IMR-90 (cell line): ENCODE results near the gene PTX4. TPM values are rescaled to one million over a fixed set of nuclear protein-coding genes. Genes with fewer than 3 reads are reported as not detected.
A peak's percentile ranks its signal among the peaks of the same experiment; 100 is the strongest.

ENCODE experiments used
- ATAC-seq: fragments of 200-7000 bp; cut with Tn5 transposase; 2 replicates; pipeline ENCODE4 v1.9.1; 2020; ENCODE audit warnings: low read depth, mild to moderate bottlenecking, moderate library complexity
- BruUV-seq: library from RNA; stranded (reverse); fragments of 400-500 nt; replicated peaks from 2 replicates; lab custom pipeline; 2021; lab: Mats Ljungman, UMichigan
- CTCF ChIA-PET: fragments of 300-600 bp; formaldehyde crosslinking; extraction: SDS; loops from one replicate; lab custom pipeline; 2021; ENCODE audit warnings: antibody characterized with exemption; lab: Yijun Ruan, JAX
- POLR2A ChIA-PET: fragments of 300-600 bp; sonication (Branson Sonifier 250); formaldehyde crosslinking; loops from one replicate; lab custom pipeline; 2022; ENCODE audit warnings: antibody characterized with exemption; ENCODE audit not compliant: unreplicated experiment; lab: Charles Lee
- DNase-seq: peaks from one replicate; pipeline ENCODE4 v3.0.0; 2013
- H2AFZ ChIP-seq: replicated peaks from 2 replicates; pipeline ENCODE3; 2013; ENCODE audit warnings: low read length, mild to moderate bottlenecking; ENCODE audit not compliant: poor library complexity
- H2AK5ac ChIP-seq: 2 replicates; pipeline ENCODE4 v1.6.1; 2013; ENCODE audit warnings: low read depth, low read length, inconsistent platforms
- H2AK9ac ChIP-seq: replicated peaks from 2 replicates; pipeline ENCODE3; 2013; ENCODE audit warnings: mild to moderate bottlenecking, low read depth, low read length, moderate library complexity; ENCODE audit not compliant: poor library complexity
- H2BK120ac ChIP-seq: 2 replicates; pipeline ENCODE4 v1.6.1; 2013; ENCODE audit warnings: low read depth, low read length, inconsistent platforms
- H2BK15ac ChIP-seq: 3 replicates; pipeline ENCODE4 v1.6.1; 2013; ENCODE audit warnings: low read depth, low read length, inconsistent platforms
- H2BK20ac ChIP-seq: 2 replicates; pipeline ENCODE4 v1.6.1; 2013; ENCODE audit warnings: low read depth, mild to moderate bottlenecking, inconsistent platforms, low read length, moderate library complexity
- H2BK5ac ChIP-seq: 2 replicates; pipeline ENCODE4 v1.6.1; 2013; ENCODE audit warnings: mild to moderate bottlenecking, low read depth, low read length, inconsistent platforms; ENCODE audit not compliant: poor library complexity, severe bottlenecking
- H3K14ac ChIP-seq: replicated peaks from 2 replicates; pipeline ENCODE4 v1.6.1; 2013; ENCODE audit warnings: low read depth, low read length, inconsistent platforms
- H3K18ac ChIP-seq: 2 replicates; pipeline ENCODE4 v1.6.1; 2013; ENCODE audit warnings: low read depth, low read length, control low read depth
- H3K23ac ChIP-seq: 2 replicates; pipeline ENCODE4 v1.6.1; 2013; ENCODE audit warnings: low read depth, low read length, inconsistent platforms
- H3K27ac ChIP-seq: 2 replicates; pipeline ENCODE4 v1.5.1; 2013; ENCODE audit warnings: mild to moderate bottlenecking, control low read depth, low read length; ENCODE audit not compliant: insufficient read depth
- H3K27me3 ChIP-seq: 2 replicates; pipeline ENCODE4 v1.6.1; 2013; ENCODE audit warnings: low read length; ENCODE audit not compliant: control insufficient read depth, insufficient read depth
- H3K36me3 ChIP-seq: 2 replicates; pipeline ENCODE4 v1.6.1; 2013; ENCODE audit warnings: low read length, mixed read lengths; ENCODE audit not compliant: control insufficient read depth, insufficient read depth
- H3K4ac ChIP-seq: 2 replicates; pipeline ENCODE4 v1.6.1; 2013; ENCODE audit warnings: low read depth, low read length, inconsistent platforms
- H3K4me1 ChIP-seq: 2 replicates; pipeline ENCODE4 v1.6.1; 2013; ENCODE audit warnings: low read length, mixed read lengths; ENCODE audit not compliant: control insufficient read depth, insufficient read depth
- H3K4me2 ChIP-seq: 2 replicates; pipeline ENCODE4 v1.6.1; 2013; ENCODE audit warnings: low read depth, mild to moderate bottlenecking, control low read depth, low read length, moderate library complexity
- H3K4me3 ChIP-seq: 2 replicates; pipeline ENCODE4 v1.5.1; 2013; ENCODE audit warnings: low read depth, mild to moderate bottlenecking, control low read depth, low read length, moderate library complexity; ENCODE audit not compliant: insufficient read depth
- H3K56ac ChIP-seq: 2 replicates; pipeline ENCODE4 v1.6.1; 2013; ENCODE audit warnings: low read length, inconsistent platforms; ENCODE audit not compliant: insufficient read depth; ENCODE audit errors: extremely low read depth
- H3K79me1 ChIP-seq, 2 experiments: 2 replicates each; pipeline ENCODE4 v1.6.1; 2013; ENCODE audit warnings: low read length in 2 of 2, inconsistent platforms in 1 of 2, low read depth in 1 of 2
- H3K9ac ChIP-seq: 2 replicates; pipeline ENCODE4 v1.6.1; 2013; ENCODE audit warnings: low read depth, low read length, control low read depth
- H3K9me1 ChIP-seq: 2 replicates; pipeline ENCODE4 v1.6.1; 2013; ENCODE audit warnings: low read length, inconsistent platforms; ENCODE audit not compliant: insufficient read depth
- H3K9me3 ChIP-seq: 2 replicates; pipeline ENCODE4 v1.6.1; 2013; ENCODE audit warnings: low read length; ENCODE audit not compliant: control insufficient read depth, insufficient read depth
- H4K20me1 ChIP-seq: 2 replicates; pipeline ENCODE4 v1.6.1; 2013; ENCODE audit warnings: low read length, inconsistent platforms; ENCODE audit not compliant: insufficient read depth
- H4K5ac ChIP-seq: 2 replicates; pipeline ENCODE4 v1.6.1; 2013; ENCODE audit warnings: mild to moderate bottlenecking, low read depth, low read length, control low read depth
- H4K8ac ChIP-seq, 2 experiments: 2 replicates each; pipeline ENCODE4 v1.6.1; 2013; ENCODE audit warnings: low read depth in 2 of 2, low read length in 2 of 2, control low read depth in 1 of 2, inconsistent platforms in 1 of 2
- H4K91ac ChIP-seq: 2 replicates; pipeline ENCODE4 v1.6.1; 2013; ENCODE audit warnings: low read depth, low read length, inconsistent platforms; ENCODE audit not compliant: insufficient read depth
- BHLHE40 ChIP-seq: fragments of 150-350 bp; IDR thresholded peaks from 2 replicates; pipeline ENCODE4 v1.6.1; 2016; ENCODE audit warnings: mild to moderate bottlenecking, low read depth, low read length
- CEBPB ChIP-seq: IDR thresholded peaks from 2 replicates; pipeline ENCODE4 v1.6.1; 2012; ENCODE audit warnings: low read depth, low read length, improper control_type of control experiment
- CHD1 ChIP-seq: IDR thresholded peaks from 2 replicates; pipeline ENCODE4 v1.6.1; 2012; ENCODE audit warnings: low read depth, low read length, improper control_type of control experiment
- FOS ChIP-seq: fragments of 150-350 bp; IDR thresholded peaks from 2 replicates; pipeline ENCODE4 v1.6.1; 2016; ENCODE audit warnings: low read depth, low read length
- MAFK ChIP-seq: IDR thresholded peaks from 2 replicates; pipeline ENCODE4 v1.6.1; 2012; ENCODE audit warnings: low read depth, low read length, improper control_type of control experiment
- MAZ ChIP-seq: IDR thresholded peaks from 2 replicates; pipeline ENCODE4 v1.6.1; 2012; ENCODE audit warnings: low read depth, mild to moderate bottlenecking, low read length, improper control_type of control experiment, moderate library complexity, borderline replicate concordance
- MXI1 ChIP-seq: IDR thresholded peaks from 2 replicates; pipeline ENCODE4 v1.6.1; 2012; ENCODE audit warnings: low read depth, mild to moderate bottlenecking, low read length, moderate library complexity, borderline replicate concordance
- POLR2A ChIP-seq: IDR thresholded peaks from 2 replicates; pipeline ENCODE4 v1.6.1; 2012; ENCODE audit warnings: mild to moderate bottlenecking, low read depth, low read length
- RAD21 ChIP-seq: IDR thresholded peaks from 2 replicates; pipeline ENCODE4 v1.6.1; 2012; ENCODE audit warnings: low read length, improper control_type of control experiment
- WGBS, 2 experiments: methylation state at CpG; one replicate each; pipeline versions ENCODE4 v1.1.5 to v1.1.7; 2013; ENCODE audit warnings: missing lambda C conversion rate in 2 of 2; ENCODE audit not compliant: insufficient read length in 1 of 2; ENCODE audit errors: extremely low coverage in 2 of 2; 5-methylcytosine and 5-hydroxymethylcytosine counted together
- dilution Hi-C: fragments of 300-500 bp; cut with HindIII; formaldehyde crosslinking; loops from one replicate; pipeline ENCODE4 v1.14.3; 2018; ENCODE audit warnings: low sequenced_read_pairs; ENCODE audit not compliant: unreplicated experiment
- in situ Hi-C: fragments of 300-500 bp; cut with MboI; formaldehyde crosslinking; loops from 3 replicates; pipeline ENCODE4 v1.14.3; 2019; ENCODE audit warnings: low sequenced_read_pairs, inconsistent platforms, mixed read lengths
- intact Hi-C: fragments of 100-400 bp; cut with micrococcal nuclease; formaldehyde crosslinking; loops from 2 replicates; pipeline ENCODE4 v1.10.0; 2022
- polyA plus RNA-seq, 3 experiments: library from polyadenylated mRNA; depleted of rRNA; stranded (reverse); fragments of >200 nt; gene quantifications; 2 replicates each; pipeline ENCODE4 v1.2.3, GENCODE V29; 2012; ENCODE audit warnings: low replicate concordance in 1 of 3
- total RNA-seq: library from RNA; depleted of rRNA; stranded (reverse); fragments of >200 nt; gene quantifications from 2 replicates; pipeline ENCODE4 v1.2.3, GENCODE V29; 2012
- TF ChIP-seq, protein P1 (sequence below): fragments of 150-350 bp; IDR thresholded peaks from 2 replicates; pipeline ENCODE4 v1.6.1; 2016; ENCODE audit warnings: low read depth, mild to moderate bottlenecking, low read length, moderate library complexity, borderline replicate concordance
- TF ChIP-seq, protein P2 (sequence below): conservative IDR thresholded peaks from 2 replicates; pipeline ENCODE4 v1.5.1; 2012; ENCODE audit warnings: mild to moderate bottlenecking, low read depth, low read length, improper control_type of control experiment
- TF ChIP-seq, protein P3 (sequence below): fragments of 150-350 bp; IDR thresholded peaks from 2 replicates; pipeline ENCODE4 v1.6.1; 2017; ENCODE audit warnings: mild to moderate bottlenecking, antibody characterized with exemption, low read length, low read depth

The PTX4 gene
- total and polyA plus RNA-seq, 2 of the 4 experiments (the other 2 are of a cell fraction), result 0.07 TPM; not detected in 1

DNA sequence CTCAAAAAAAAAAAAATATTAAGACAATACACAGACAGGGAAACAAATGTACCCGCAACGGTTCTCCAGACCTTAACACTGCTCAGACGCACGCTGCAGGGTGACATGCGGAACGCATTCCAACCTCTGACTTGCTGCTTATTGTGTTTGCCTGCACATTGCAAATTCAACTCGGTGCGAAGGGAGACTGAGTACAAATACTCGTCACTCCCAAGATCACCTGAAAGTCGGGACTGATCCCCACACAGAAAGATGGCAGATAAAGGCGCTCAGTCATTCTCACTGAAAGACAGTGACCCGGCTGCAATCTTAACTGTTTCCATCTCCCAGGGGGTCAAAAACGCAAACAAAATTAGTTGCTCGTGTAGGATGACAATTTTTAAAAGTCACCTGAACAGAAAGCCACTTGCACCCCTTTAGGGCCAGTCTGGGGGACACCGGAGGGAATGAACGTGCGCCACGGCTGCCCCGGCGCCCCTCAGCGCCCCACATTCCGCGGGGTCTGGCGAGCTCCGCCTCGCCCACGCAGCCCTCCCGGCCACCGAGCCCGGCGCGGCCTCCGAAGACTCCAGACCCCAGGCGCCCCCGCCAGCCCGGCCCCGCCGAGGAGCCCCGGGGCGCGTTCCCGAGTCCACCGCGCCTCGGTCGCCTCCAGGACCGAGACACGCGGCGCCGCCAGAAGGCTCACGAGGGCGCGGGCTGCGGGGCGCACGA is 14.5 kb downstream of the PTX4 start (continued):
- TF ChIP-seq MXI1, result no peak
- TF ChIP-seq FOS, result no peak

DNA sequence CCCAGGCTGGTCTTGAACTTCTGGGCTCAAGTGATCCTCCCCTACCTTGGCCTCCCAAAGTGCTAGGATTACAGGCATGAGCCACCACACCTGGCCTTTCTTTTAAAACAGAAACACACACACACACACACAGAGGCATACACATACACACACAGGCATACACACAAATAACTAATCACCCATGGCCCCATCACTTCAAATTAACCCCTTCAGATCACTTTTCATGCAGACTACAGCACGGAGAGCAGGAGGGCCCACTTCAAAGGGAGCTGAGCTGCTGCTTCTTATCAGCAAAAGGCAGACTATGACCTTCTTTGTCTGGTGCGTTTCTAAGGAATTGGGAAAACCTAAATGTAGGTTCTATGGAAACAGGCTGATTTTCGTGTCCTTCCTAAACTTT is 15.8 kb downstream of the PTX4 start:
- H4K20me1 ChIP-seq, result peaks cover 24% of the 10 kb centered on the region; the same call in 1 of the 2 replicates
- DNase-seq (no peak), ATAC-seq (no peak)
- H3K27ac ChIP-seq, result no peak overlapping the region
- H4K8ac ChIP-seq, result no peak overlapping the region
- no TSS peak for BruUV-seq
- no peak overlapping the region for H3K9ac ChIP-seq
- no peak overlapping the region for H3K23ac ChIP-seq
- no peak overlapping the region for H2BK20ac ChIP-seq
- H2AK9ac ChIP-seq, result no peak overlapping the region
- CTCF ChIA-PET, result interaction anchor here (0.9 kb wide), 1 partner anchor 9 kb away, joined by 5 read pairs; no protein-coding TSS in a partner anchor
- in situ Hi-C loops, result no loop called here
- intact Hi-C loops, result loop anchor here (10.0 kb wide), 1 partner anchor 48 kb away; the partner anchor contains the start of gene UQCC4
- H3K4ac ChIP-seq, result no peak overlapping the region
- H3K14ac ChIP-seq, result no peak overlapping the region
- H3K18ac ChIP-seq, result no peak overlapping the region
- no peak overlapping the region for H3K4me3 ChIP-seq
- H3K4me2 ChIP-seq, result no peak overlapping the region
- no peak overlapping the region for H4K91ac ChIP-seq
- no peak overlapping the region for H4K5ac ChIP-seq
- H3K56ac ChIP-seq, result no peak overlapping the region
- peaks cover 3% of the 10 kb centered on the region; the same call in 1 of the 2 replicates for H3K36me3 ChIP-seq
- H2BK5ac ChIP-seq, result no peak overlapping the region
- no peaks in the 10 kb centered on the region for H3K27me3 ChIP-seq
- 0 out of 2 replicates have a peak overlapping the region, but pooled peaks have one; percentile 14 for H2AK5ac ChIP-seq
- H3K79me1 ChIP-seq, result peaks cover 29 to 60% of the 10 kb centered on the region in 2 experiments
- H2BK15ac ChIP-seq, result no peak overlapping the region
- no peak overlapping the region for H2AFZ ChIP-seq
- H3K9me1 ChIP-seq, result peaks cover 8% of the 10 kb centered on the region; the same call in 1 of the 2 replicates
- H2BK120ac ChIP-seq, result no peak overlapping the region
- peaks cover 3% of the 10 kb centered on the region; the same call in 1 of the 2 replicates for H3K9me3 ChIP-seq
- WGBS, 2 experiments, result no CpG with 5 or more reads among the region's 3 CpGs
- dilution Hi-C loops, result no loop called here
- H3K4me1 ChIP-seq, result 0 out of 2 replicates have a peak, but pooled peaks cover 7% of the 10 kb centered on the region
- POLR2A ChIA-PET, result no interaction called here
- TF ChIP-seq, protein P1, sequence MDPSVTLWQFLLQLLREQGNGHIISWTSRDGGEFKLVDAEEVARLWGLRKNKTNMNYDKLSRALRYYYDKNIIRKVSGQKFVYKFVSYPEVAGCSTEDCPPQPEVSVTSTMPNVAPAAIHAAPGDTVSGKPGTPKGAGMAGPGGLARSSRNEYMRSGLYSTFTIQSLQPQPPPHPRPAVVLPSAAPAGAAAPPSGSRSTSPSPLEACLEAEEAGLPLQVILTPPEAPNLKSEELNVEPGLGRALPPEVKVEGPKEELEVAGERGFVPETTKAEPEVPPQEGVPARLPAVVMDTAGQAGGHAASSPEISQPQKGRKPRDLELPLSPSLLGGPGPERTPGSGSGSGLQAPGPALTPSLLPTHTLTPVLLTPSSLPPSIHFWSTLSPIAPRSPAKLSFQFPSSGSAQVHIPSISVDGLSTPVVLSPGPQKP, result no peak
- no peak for TF ChIP-seq RAD21
- TF ChIP-seq MXI1, result no peak
- TF ChIP-seq CHD1, result no peak
- TF ChIP-seq, protein P2, sequence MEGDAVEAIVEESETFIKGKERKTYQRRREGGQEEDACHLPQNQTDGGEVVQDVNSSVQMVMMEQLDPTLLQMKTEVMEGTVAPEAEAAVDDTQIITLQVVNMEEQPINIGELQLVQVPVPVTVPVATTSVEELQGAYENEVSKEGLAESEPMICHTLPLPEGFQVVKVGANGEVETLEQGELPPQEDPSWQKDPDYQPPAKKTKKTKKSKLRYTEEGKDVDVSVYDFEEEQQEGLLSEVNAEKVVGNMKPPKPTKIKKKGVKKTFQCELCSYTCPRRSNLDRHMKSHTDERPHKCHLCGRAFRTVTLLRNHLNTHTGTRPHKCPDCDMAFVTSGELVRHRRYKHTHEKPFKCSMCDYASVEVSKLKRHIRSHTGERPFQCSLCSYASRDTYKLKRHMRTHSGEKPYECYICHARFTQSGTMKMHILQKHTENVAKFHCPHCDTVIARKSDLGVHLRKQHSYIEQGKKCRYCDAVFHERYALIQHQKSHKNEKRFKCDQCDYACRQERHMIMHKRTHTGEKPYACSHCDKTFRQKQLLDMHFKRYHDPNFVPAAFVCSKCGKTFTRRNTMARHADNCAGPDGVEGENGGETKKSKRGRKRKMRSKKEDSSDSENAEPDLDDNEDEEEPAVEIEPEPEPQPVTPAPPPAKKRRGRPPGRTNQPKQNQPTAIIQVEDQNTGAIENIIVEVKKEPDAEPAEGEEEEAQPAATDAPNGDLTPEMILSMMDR, result no peak
- TF ChIP-seq, protein P3, sequence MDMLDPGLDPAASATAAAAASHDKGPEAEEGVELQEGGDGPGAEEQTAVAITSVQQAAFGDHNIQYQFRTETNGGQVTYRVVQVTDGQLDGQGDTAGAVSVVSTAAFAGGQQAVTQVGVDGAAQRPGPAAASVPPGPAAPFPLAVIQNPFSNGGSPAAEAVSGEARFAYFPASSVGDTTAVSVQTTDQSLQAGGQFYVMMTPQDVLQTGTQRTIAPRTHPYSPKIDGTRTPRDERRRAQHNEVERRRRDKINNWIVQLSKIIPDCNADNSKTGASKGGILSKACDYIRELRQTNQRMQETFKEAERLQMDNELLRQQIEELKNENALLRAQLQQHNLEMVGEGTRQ, result no peak
- TF ChIP-seq BHLHE40, result no peak
- TF ChIP-seq CEBPB, result no peak
- no peak for TF ChIP-seq MAZ
- no peak for TF ChIP-seq POLR2A
- no peak for TF ChIP-seq MAFK
